NCI-H2227 treated with DMSO at 0.1 percent for 48 hours (cell line): ENCODE data around the gene AUTS2.

Experiments used
- DNase-seq: peaks from one replicate; lab custom pipeline; 2025; lab: John Stamatoyannopoulos, UW

Gene AUTS2

DNA sequence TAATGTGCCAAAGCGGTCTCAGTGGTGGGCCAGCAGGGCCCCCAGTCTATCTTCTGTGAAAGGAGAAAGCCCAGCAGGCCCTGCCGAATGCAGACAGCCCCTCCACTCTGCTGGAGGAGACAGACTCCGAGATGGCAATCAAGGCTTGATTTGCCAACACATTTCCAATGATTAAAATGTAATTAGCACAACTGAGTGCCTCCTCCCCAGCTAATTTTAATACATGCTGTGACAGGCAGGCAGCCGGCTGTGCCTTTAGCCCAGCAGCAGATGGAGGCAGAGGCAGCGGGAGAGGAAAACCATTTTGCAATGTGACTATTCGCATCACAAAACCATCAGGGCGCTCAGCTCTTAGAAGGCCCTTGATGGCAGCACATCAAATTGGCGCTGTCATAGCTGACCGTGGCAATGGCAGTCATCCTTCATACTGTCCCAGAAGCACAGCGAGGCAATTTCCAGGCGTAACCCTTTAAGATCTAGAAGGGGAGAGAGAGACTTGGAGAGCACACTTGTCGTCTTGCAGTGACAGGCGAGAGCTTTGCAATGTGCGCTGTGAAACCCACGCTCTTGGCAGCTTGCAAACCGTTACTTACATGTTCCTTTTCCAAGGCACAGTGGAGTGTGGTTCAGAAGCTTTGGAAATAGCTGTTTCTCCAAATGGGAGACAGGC, 818.8 kb downstream of the AUTS2 start:
- no peak for DNase-seq

DNA sequence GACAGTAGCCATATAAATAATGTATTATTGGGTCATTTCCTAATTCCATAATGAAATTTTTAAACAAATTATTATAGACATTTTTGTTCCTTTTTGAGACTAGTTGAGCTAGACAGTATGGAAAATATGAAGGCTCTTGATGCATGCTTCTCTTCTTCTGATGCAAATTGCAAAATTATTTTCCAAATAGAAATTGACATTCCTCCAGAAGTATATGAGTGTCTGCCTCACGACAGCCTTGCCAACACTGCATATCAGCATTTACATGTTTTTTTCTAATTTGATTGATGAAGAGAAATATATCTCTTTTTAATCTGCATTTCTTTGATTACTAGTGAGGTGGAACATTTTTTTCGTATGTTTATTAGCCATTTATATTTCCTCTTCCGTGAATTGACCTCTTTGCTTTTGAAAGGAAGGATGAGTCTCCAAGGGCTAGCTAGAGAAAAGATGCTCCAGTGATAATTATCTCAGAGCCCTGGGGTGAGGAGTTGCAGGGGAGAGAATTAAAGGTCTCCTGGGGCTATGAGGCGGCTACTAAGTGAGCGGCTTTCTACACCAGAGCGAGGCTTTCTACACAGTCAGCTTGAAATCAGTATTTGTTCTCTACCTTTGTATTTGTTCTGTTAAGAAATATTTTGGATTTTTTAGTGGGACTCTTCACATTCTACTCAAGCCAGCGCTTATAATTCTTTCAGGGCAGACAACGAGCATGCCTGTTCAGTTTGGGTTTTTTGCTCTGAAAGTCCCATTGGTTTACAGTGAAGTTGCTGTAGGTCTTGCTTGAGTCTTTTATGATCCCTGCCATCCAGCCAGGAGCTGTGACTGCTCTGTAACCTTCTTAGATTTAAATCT, 821.5 kb downstream of the AUTS2 start:
- peak; percentile 50 for DNase-seq

DNA sequence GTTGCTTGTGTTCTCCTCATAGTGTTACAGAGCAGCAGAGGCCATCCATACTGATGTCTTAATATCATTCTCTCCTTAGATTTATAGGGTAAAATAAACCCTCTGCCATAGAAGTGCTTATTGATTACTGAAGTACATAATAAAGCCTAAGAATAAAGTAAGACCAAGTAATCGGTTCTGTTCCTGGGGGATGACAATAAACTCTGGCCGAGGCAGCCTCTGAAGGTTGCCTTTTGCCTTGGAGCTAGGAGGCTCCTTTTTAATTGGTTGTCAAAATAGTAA, 822.0 kb downstream of the AUTS2 start:
- DNase-seq: no peak

DNA sequence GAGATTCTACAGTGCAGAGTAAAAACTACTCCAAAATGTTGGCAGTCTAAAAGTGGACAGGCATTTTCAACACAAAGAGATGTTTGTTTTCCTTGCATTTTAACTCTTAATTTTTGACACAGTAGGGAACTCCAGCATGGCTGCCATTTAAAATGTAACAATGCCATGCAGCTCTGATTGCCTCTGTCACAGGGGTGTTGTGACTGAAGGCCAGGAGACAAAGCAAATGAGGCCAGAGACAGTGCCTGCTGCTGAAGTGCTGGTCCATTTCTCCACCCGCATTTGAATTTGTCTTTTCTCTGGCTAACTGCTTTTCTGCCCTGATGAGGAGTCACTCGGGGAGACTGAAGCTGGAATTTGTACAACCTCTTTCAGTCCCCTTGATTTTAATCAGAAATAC, 823.0 kb downstream of the AUTS2 start:
- DNase-seq: no peak

DNA sequence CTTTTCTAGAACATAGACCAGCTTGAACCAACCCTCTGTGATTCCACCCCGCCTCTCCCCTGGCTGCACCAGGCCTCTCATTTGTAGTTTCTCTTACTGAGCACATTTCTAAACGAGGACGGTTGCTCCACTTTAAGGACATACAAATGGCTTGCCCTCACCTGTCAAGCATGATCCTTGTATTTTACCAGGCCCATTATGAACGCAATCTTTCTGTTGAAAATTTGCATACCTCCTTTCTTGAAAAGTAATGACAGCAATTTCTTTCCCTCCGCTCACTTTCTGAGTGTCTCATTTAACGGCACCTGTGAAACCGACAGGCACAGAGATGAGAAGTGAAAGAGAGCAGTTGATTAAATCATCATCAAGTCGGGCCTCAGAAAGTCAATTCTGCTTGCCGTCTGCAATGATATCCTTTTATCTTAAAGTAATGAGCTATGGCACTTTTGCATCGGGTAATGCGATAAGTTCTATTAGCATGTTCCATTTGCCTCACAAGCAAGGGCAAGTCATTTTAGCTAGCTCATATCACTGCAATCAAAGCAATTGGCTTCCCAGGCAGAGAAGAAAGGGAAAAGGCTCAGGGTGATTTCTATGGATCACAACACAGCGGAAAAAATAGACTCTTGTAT, 828.1 kb downstream of the AUTS2 start:
- DNase-seq: no peak

DNA sequence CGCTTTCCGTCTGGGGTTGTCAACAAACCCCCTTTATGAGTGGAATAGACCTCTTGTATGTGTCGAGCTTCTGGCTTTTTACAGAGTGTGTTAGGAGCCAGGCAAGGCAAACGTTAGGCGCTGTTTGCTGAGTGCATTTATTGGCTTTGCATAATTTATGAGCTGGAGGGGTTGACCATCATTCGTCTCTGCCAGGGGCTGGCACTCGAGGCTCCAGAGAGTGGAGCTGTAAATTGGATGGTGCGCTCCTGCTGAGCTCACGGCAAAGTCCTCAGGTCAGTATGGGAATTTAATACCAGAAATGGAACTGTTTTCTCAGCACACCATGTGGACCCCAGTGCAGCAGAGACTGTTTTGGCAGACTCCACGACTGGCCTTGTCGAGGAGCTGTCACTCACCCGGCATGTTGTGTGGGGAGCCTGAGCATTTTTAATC, 834.3 kb downstream of the AUTS2 start:
- DNase-seq: no peak

DNA sequence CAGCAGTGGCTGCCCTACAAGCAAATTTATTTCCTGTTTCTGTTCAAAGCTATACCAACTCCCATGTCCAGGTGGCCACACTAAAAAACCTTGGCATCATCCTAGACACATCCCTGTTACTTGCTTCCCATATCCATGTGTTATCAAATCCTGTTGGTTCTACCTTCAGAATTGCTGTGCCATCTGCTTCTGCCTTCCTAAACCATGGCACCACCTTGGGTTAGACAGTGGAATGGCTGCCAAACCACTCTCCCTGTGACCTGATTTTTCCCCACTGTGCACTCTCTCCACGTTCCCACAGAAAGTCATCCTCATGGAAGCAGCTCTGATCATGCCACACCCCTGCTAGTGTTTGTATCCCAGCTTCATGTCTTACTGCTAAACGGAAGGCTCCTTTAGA, 836.1 kb downstream of the AUTS2 start:
- DNase-seq: no peak

DNA sequence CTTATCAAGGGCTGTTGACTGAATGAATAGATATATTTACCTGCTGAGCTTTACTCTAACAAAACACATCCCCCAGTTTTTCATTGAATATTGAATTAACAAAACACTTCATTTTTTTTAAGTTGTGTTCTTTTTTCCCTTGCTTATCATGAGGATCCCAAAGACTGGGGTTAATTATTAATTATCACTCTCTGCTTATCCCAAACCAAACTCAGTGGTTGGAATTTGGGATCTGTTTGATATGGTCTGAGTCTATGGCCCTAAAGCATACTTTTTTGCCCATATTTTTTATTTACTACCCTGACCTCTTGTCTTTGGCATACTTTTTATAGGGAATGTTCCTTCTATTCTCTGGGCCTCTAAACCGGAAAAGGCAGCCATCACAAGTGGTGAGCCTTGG, 836.5 kb downstream of the AUTS2 start:
- no peak for DNase-seq

DNA sequence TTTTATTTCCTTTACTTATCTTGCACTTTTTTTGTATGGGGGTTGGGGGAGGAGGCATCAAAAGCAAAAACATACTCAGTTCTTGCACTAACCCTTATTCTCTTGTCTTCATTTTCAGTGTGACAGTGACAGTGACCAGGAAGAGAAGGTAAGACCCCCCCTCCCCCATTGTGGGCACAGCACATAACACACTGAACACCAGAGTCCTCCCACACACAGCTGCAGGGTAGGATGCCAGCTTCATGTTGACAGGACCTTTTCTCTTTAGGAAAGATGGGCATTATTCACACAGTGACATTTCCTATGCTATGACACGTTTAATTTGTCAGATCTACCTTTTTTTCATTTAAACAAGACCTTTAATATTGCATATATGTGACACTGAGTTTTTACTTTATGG, 837.4 kb downstream of the AUTS2 start:
- no peak for DNase-seq

DNA sequence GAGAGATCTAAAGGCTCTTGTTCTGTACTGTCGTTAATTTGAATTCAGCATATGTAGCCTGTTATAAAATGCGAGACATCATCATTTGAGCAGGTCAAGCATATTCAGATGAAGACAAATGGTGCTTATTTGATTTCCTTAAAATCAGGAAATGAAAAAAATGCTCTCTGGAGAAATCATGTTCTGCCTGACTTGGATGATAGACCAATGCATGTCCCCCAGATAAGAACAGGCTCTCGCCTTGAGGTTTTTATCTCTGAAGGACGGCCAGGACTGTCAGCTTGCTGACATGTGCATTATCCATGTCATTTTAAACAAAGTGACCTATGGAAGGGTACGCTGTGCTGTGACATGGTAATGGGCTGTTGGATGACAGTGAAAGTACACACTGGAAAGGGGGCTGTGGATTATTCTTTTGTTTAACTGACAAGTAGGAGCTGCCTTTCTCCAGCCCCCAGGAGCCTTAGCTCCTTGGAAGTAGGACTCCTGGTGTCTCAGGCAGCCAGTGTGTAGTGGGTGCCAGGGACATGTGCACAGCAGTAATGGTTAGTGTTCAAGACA, 838.6 kb downstream of the AUTS2 start:
- DNase-seq: no peak

DNA sequence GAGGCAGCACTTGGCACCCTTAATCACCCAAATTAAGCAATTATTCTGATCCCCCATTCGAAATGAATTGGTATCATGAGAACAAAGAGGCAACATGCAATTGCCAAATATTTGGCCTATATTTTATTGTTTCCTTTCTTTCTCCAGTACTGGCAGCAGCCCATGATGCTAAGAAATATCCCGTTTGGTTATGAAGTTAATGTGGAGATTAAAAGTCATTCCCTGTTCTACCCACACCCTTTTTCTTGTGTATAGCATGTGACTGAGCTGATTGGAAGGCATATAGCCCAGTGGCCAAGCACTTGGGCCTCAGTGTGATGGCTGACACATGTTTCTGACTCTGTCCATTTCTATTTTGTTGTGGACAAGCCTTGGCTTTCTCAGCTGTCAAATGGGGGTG, 841.4 kb downstream of the AUTS2 start:
- DNase-seq: no peak

DNA sequence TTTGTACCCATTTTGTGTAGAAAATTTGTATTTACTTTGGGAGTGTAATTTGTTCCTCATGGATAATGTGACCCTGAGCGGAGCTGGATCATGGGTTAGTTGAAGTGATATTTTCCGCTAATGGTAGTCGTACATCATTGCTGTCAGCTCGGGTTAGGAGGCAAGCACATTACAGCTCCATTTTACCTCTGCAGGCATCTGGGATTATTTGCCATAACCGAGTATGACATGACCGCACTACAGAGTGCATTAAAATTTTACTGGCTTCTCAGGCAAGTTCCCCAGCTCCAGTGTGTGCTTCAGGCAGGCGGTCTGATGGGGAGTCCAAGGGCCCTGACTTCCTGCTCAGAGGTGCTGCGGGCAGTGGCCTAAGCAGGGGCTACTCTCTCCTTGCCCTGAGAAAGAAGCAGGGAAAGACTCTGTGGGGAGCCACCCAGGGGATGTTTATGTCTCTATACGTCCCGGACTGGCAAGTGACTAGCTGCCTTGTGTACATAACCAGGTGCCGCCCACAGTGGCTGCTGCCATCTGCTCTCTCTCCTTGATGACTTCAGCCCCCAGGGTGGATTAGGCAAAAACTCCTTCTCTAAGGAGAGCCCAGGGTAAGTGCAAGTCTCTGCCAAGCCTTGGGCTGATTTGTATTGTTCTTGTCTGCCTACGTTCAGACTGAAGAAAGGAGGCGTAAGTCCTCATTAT, 848.3 kb downstream of the AUTS2 start:
- peak; percentile 68 for DNase-seq

DNA sequence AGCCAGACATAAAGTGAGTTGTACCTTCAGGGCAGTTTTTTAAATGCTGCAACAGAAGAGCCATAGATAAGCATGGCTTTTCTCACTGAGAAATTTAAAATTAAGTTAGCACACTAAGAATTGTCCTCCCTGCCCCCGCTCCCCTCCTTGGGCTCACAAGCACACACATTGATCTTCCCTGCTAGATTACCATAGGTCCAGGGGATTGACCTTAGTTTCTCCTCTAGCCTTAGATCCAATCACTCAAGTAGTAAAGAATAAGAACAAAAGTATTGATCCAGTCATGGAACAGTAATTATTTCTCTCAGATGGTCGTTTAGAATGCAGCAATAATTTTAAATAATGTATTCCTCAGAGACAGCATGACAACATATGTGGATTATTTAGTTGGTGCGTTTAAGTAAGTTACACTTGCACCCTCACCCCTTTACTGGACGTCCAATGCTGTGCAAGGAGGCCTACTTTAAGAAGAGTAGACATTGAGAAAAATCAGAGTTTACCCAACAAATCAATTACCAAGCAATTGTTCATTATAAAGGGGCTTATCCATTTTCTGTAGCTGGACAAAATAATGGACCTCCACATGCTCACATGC, 850.1 kb downstream of the AUTS2 start:
- no peak for DNase-seq

DNA sequence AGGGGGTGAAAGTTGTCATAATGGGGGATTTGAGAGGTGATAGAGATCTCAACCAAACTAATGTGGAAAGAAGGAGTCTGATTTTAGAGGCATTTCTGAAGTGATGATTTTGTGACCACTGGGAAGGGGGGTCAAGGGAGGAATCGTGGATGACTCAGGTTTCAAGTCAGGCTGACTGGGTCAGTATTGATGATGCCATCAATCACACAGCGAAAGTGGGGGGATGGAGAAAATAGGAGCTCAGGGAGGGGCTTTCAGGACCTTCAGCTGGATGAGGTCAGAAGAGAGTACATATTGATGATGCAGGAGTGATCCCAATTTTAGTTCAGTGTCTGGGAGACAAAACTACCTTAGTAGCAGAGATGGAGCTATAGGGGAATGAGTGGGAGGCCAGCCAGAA, 852.5 kb downstream of the AUTS2 start:
- DNase-seq: no peak

DNA sequence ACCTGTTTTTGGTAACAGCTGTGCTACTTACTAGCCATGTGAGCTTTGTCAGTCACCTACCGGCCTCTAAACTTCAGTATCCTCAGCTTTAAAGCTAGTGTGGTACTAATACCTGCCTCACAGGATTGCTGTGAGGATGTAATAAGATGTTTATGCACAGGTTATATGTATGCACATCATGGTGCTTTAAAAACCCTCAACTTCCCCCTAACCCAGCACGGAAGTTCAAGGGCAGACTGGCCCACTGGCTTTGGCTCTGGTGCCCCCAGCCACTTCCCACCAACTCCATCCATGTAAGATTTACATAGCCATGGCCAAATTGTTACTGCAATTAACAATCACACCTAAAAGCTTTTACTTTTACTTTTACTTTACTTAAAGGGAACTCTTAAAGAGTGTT, 857.6 kb downstream of the AUTS2 start:
- no peak for DNase-seq

DNA sequence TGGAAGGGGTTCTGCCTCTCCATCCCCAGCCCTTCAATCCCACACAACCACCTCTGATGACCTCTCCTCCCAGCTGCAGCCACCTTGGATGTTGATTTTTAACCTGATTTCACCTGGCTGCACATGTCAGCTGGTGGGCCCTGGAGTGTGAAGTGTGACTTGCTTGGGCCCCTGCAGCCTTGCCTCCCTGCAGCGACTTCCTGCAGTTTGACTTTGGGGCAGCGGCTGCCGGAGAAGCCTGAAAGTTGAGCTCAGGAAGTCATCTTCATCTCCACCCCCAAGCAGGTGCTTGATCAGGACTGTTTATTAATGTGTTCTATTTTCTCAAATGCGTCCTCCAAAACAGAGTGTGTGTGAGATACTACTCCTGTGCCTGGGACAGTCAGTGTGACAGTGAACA, 858.4 kb downstream of the AUTS2 start:
- DNase-seq: no peak

DNA sequence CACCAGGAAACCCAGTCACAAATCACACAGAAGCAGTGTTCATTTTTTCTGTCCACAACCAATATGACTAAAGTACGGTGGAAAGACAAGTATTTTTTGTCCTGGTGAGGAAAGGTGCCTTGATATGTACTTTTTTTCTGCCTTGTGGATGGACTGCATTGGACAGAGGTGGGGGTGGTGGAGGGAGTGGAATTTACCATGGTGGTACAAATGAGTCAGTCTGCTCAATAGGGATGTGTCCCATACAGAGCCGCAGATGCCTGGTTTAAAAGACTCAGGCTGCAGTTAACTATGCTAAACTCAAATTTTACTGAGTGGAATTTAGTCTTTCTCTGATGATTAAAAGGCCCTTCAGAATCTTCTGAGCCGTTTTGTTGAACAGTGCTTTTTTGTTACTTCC, 859.2 kb downstream of the AUTS2 start:
- DNase-seq: no peak

DNA sequence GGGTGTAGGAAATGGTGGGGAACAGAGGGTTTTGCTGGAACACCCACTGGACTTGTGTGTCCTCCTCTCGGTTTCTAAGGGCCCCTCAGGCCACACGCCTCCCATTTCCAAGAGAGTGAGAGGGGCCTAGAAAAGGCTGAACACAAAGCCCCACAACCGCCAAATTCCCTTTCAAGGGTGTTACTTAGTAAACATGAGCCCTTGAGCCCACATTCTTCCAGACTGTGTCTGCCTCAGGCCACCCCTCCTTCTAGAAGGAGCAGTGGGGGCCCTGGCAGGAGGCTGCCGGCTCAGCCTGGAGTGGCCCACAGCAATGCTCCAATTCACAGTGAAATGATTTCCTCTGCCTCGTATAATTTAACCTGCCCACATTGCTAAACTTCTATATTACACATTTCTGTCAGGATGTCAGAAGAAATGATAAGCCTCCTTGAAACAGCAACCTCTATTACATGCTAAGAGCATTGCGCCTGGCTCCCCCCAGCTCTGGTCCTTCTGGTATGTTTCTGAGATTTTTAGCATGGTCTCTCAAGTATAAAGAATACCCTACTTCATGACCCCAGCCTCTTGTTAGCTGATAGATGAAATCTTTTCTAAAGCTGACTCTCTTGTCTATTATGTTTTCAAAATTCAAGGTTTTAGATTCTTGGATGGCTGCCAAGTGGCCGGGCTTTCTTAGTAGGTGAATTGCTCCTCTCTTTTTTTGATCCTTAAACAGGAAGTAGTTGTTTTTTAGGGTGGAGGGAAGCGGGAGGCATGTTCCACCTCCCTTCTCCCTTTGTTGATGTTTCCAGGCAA, 859.8 kb downstream of the AUTS2 start:
- DNase-seq: peak; percentile 90

DNA sequence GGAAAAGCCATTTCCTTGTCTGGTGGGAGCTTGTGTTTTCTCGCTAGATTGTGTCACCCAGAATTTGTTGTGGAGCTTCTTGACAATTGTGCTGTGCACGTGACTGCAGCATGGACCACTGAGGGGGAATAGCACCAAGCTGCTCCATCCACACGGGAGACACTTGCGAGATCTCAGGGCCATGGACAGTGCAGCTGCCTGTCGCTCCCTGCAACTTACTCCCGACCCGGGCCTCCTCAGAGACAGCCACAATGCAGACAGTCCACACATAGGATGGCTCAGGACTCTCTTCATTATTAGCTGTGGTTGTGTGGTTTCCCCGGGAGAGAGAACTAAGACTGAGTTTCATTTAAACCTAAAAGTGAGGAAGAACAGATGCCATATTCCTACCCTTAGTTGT, 860.5 kb downstream of the AUTS2 start:
- DNase-seq: peak; percentile 63

DNA sequence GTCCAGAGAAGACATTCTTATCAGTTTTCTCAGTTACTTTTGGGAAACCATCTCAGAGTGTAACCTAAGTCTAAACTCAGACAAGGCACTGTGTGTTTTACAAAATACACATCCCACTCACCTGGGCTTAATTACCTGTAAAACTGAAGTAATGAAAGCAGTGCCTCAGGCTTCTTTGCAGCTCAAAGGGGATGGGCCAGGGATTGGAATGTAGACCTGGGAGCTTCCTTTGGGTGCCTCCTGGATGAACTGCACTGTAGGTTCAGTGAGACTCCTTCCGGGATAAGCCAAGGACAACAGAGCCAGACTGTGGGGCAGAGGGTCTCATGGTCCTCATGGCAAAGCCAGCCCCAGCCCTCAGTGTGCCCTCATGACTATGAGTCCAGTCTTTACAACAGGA, 861.3 kb downstream of the AUTS2 start:
- no peak for DNase-seq

DNA sequence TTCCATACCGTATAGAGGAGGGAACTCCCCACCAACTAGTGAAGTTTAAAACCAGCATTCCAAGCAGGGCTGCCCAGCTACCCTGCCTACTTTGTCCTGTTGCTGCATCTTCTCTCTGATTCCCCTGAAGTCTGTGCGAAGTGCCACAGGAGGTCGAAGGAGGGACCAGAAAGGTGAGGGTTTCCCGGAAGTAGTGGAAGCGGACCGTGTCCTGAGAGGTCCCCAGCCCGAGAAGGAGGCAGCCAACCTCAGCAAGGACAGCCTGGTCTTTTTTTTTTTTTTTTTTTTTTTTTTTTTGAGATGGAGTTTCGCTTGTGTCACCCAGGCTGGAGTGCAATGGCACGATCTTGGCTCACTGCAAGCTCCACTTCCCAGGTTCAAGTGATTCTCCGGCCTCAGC, 861.8 kb downstream of the AUTS2 start:
- no peak for DNase-seq
